Stimulated activated CD4-positive, alpha-beta T cell treated with anti-CD3 and anti-CD28 coated beads, Interleukin-4, amount 100 ng/mL, for 1 hour (primary cell): ENCODE results near the gene OR6P1.

Source experiments
- DNase-seq: peaks from one replicate; pipeline ENCODE4 v3.0.0-alpha.2; 2020

Gene OR6P1

GRCh38 chr1:158570480-158570879 lies at the start of gene OR6P1:
TSS of gene OR6P1 (minus strand) at chr1:158570580. CDS start at chr1:158563604, 6,976 bp downstream.
- DNase-seq: no peak

GRCh38 chr1:158613764-158614163 lies 43.4 kb upstream of the OR6P1 start:
- DNase-seq: no peak

GRCh38 chr1:158611916-158612315 lies 41.5 kb upstream of the OR6P1 start:
- DNase-seq: no peak

GRCh38 chr1:158607296-158607695 lies 36.9 kb upstream of the OR6P1 start:
- DNase-seq: no peak

- DNase-seq: no peak
Measured at GRCh38 chr1:158604968-158605367, 34.6 kb upstream of the OR6P1 start, which contains the start of gene OR10Z1. TSS of gene OR10Z1 (plus strand) at chr1:158605268. CDS start at chr1:158606439, 1,171 bp downstream.

GRCh38 chr1:158600735-158601134 lies 30.4 kb upstream of the OR6P1 start:
- no peak for DNase-seq

- no peak for DNase-seq
Measured at GRCh38 chr1:158586942-158587341, 16.6 kb upstream of the OR6P1 start.

GRCh38 chr1:158583962-158584361 lies 13.6 kb upstream of the OR6P1 start:
- no peak for DNase-seq

- no peak for DNase-seq
Measured at GRCh38 chr1:158579733-158580132, 9.4 kb upstream of the OR6P1 start, which contains the start of gene OR10X1. TSS of gene OR10X1 (minus strand) at chr1:158579899. CDS start at chr1:158579899, 0 bp downstream.

- no peak for DNase-seq
Measured at GRCh38 chr1:158577561-158577960, 7.2 kb upstream of the OR6P1 start.

- DNase-seq: no peak
Measured at GRCh38 chr1:158572226-158572625, 1.8 kb upstream of the OR6P1 start.

GRCh38 chr1:158564608-158565007 lies 5.8 kb downstream of the OR6P1 start:
- no peak for DNase-seq

GRCh38 chr1:158563853-158564252 lies 6.5 kb downstream of the OR6P1 start:
- DNase-seq: no peak

GRCh38 chr1:158559696-158560095 lies 10.7 kb downstream of the OR6P1 start:
- DNase-seq: no peak

GRCh38 chr1:158554352-158554751 lies 16.0 kb downstream of the OR6P1 start, which contains the start of gene OR6Y1:
TSS of gene OR6Y1 (minus strand) at chr1:158554405. CDS start at chr1:158548105, 6,300 bp downstream.
- DNase-seq: no peak

GRCh38 chr1:158552296-158552695 lies 18.1 kb downstream of the OR6P1 start:
- no peak for DNase-seq

GRCh38 chr1:158547533-158547932 lies 22.8 kb downstream of the OR6P1 start:
- DNase-seq: no peak

- DNase-seq: no peak
Measured at GRCh38 chr1:158537609-158538008, 32.8 kb downstream of the OR6P1 start.

GRCh38 chr1:158534496-158534895 lies 35.9 kb downstream of the OR6P1 start:
- DNase-seq: no peak

- DNase-seq: no peak
Measured at GRCh38 chr1:158527190-158527815, 43.1 kb downstream of the OR6P1 start.

GRCh38 chr1:158521666-158522058 lies 48.7 kb downstream of the OR6P1 start:
- DNase-seq: no peak

- DNase-seq: no peak
Measured at GRCh38 chr1:158520955-158521665, 49.3 kb downstream of the OR6P1 start.

- no peak for DNase-seq
Measured at GRCh38 chr1:158520021-158520420, 50.4 kb downstream of the OR6P1 start.

GRCh38 chr1:158516966-158517365 lies 53.4 kb downstream of the OR6P1 start:
- DNase-seq: no peak
